ENCODE measurements around the gene CAMK1.

DNA sequence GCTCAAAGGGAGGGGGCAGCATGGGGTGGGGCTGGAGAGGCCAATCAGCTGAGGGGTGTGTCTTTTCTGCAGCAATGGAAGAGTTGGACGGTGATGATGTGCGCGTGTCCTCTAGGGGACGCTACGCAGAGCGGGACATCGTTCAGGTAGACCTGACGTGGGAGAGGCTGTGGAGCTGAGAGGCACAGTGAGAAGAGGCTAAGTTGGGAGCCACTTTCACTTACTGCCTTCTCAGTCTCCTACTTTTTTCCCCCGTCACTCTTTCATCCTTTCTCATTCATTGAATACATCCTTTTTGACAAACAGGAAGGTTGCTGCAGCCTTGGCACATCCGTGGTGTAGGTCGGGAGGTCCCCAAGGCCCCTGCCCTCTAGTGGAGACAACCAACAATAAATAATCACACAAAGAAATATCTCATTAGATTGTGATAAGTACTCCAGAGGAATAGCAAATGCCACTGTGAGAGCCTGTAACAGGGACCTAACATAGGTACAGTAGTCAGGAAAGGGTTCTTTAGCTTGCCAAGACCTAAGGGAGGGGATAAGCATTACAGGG is 42.6 kb downstream of the CAMK1 start:
- TF ChIP-seq CTCF (IDR thresholded peaks at IDR 0.05 in 8 of 11, conservative IDR thresholded peaks at IDR 0.05 in 3 of 11) = peak in 8 of 11 experiments; percentile 25 to 57 (median 42)
- no peak for TF ChIP-seq POLR2A (IDR thresholded peaks at IDR 0.05)
- TF ChIP-seq POLR2AphosphoS5 (IDR thresholded peaks at IDR 0.05) = no peak
